Measurements from ENCODE around the gene SLC16A5.
"Not testable (repeated sequence)": the region's sequence is repeated elsewhere in the genome, so short reads cannot be mapped to it uniquely, and the experiment has no call there.

Gene SLC16A5

GRCh38 chr17:75126954-75127353 is 39.2 kb downstream of the SLC16A5 start:
- Histone ChIP-seq H3K4me2 (ENCODE audit: low read length) (no peak overlapping the region), H3K23ac (ENCODE audit: low read length) (no peak overlapping the region), H2BK12ac (ENCODE audit: low read length) (no peak overlapping the region), H4K12ac (ENCODE audit: low read depth, low read length) (no peak overlapping the region), H4K8ac (ENCODE audit: low read depth, low read length) (no peak overlapping the region), H3K79me2 (ENCODE audit: control insufficient read depth, insufficient read depth, low read length, poor library complexity) (peaks cover 9% of the 10 kb centered on the region), H4K91ac (ENCODE audit: low read depth, low read length) (no peak overlapping the region), H3K4ac (ENCODE audit: low read depth, low read length) (no peak overlapping the region), H3K14ac (ENCODE audit: low read length) (no peak overlapping the region), H3K9me3 (ENCODE audit: insufficient read depth, low read depth, low read length) (peaks cover 2% of the 10 kb centered on the region), H2AK5ac (ENCODE audit: low read length) (no peak overlapping the region), H3K79me1 (ENCODE audit: low read length) (peaks cover 11% of the 10 kb centered on the region), H3K36me3 (ENCODE audit: control insufficient read depth in 1 of 2, insufficient read depth in 2 of 2, low read length in 2 of 2) (peaks cover 15 to 19% of the 10 kb centered on the region in 2 experiments), H2AFZ (ENCODE audit: insufficient read depth, low read length, poor library complexity) (no peak overlapping the region), H3K27me3 (ENCODE audit: insufficient read depth, low read length) (no peaks in the 10 kb centered on the region), H2BK5ac (ENCODE audit: low read depth, low read length, poor library complexity) (no peak overlapping the region), H3K4me3 (ENCODE audit: low read depth, low read length) (no peak overlapping the region), H3K4me1 (ENCODE audit: control insufficient read depth in 1 of 2, insufficient read depth in 2 of 2, low read length in 2 of 2) (peaks cover 0 to 6% of the 10 kb centered on the region in 2 experiments), H3K9ac (ENCODE audit: low read length) (no peak overlapping the region), H3K18ac (ENCODE audit: low read length) (no peak overlapping the region), H3K27ac (ENCODE audit: low read depth, low read length) (no peak overlapping the region), H2BK120ac (ENCODE audit: insufficient read depth, low read length, poor library complexity) (no peak overlapping the region)
- no peak for DNase-seq
- no CpG with 5 or more reads among the region's 8 CpGs for WGBS (ENCODE audit: extremely low coverage, insufficient coverage, insufficient read length)

GRCh38 chr17:75127936-75128335 is 40.2 kb downstream of the SLC16A5 start:
- no CpG with 5 or more reads among the region's 5 CpGs for WGBS (ENCODE audit: extremely low coverage, insufficient coverage, insufficient read length)
- not testable (repeated sequence) for H3K9me3 ChIP-seq (ENCODE audit: insufficient read depth, low read depth, low read length); H3K4me1 ChIP-seq (ENCODE audit: control insufficient read depth in 1 of 2, insufficient read depth in 2 of 2, low read length in 2 of 2); H3K4ac ChIP-seq (ENCODE audit: low read depth, low read length); H3K27ac ChIP-seq (ENCODE audit: low read depth, low read length); H3K23ac ChIP-seq (ENCODE audit: low read length); H4K91ac ChIP-seq (ENCODE audit: low read depth, low read length); H2AFZ ChIP-seq (ENCODE audit: insufficient read depth, low read length, poor library complexity); DNase-seq; H2BK12ac ChIP-seq (ENCODE audit: low read length); H3K9ac ChIP-seq (ENCODE audit: low read length); H3K4me3 ChIP-seq (ENCODE audit: low read depth, low read length); H3K4me2 ChIP-seq (ENCODE audit: low read length); H3K79me2 ChIP-seq (ENCODE audit: control insufficient read depth, insufficient read depth, low read length, poor library complexity); H3K18ac ChIP-seq (ENCODE audit: low read length); H3K27me3 ChIP-seq (ENCODE audit: insufficient read depth, low read length); H2AK5ac ChIP-seq (ENCODE audit: low read length); H4K8ac ChIP-seq (ENCODE audit: low read depth, low read length); H3K14ac ChIP-seq (ENCODE audit: low read length); H2BK120ac ChIP-seq (ENCODE audit: insufficient read depth, low read length, poor library complexity); H4K12ac ChIP-seq (ENCODE audit: low read depth, low read length); H2BK5ac ChIP-seq (ENCODE audit: low read depth, low read length, poor library complexity)
- Histone ChIP-seq H3K36me3 (ENCODE audit: control insufficient read depth in 1 of 2, insufficient read depth in 2 of 2, low read length in 2 of 2) (peaks cover 15 to 19% of the 10 kb centered on the region in 2 experiments), H3K79me1 (ENCODE audit: low read length) (peaks cover 11% of the 10 kb centered on the region)

- no peak overlapping the region for H4K8ac ChIP-seq (ENCODE audit: low read depth, low read length)
Observed at GRCh38 chr17:75128694-75129505, 41.1 kb downstream of the SLC16A5 start.

GRCh38 chr17:75129576-75129975 is 41.8 kb downstream of the SLC16A5 start:
- Histone ChIP-seq H3K9me3 (ENCODE audit: insufficient read depth, low read depth, low read length) (peaks cover 2% of the 10 kb centered on the region), H3K79me1 (ENCODE audit: low read length) (peaks cover 11% of the 10 kb centered on the region), H2BK120ac (ENCODE audit: insufficient read depth, low read length, poor library complexity) (no peak overlapping the region), H2AFZ (ENCODE audit: insufficient read depth, low read length, poor library complexity) (no peak overlapping the region), H3K4me1 (ENCODE audit: control insufficient read depth in 1 of 2, insufficient read depth in 2 of 2, low read length in 2 of 2) (peaks cover 0 to 6% of the 10 kb centered on the region in 2 experiments), H3K4me2 (ENCODE audit: low read length) (no peak overlapping the region), H2AK5ac (ENCODE audit: low read length) (no peak overlapping the region), H2BK12ac (ENCODE audit: low read length) (no peak overlapping the region), H3K27me3 (ENCODE audit: insufficient read depth, low read length) (no peaks in the 10 kb centered on the region), H3K4ac (ENCODE audit: low read depth, low read length) (no peak overlapping the region), H4K91ac (ENCODE audit: low read depth, low read length) (no peak overlapping the region), H3K36me3 (ENCODE audit: control insufficient read depth in 1 of 2, insufficient read depth in 2 of 2, low read length in 2 of 2) (peaks cover 15 to 19% of the 10 kb centered on the region in 2 experiments), H2BK5ac (ENCODE audit: low read depth, low read length, poor library complexity) (no peak overlapping the region), H3K9ac (ENCODE audit: low read length) (no peak overlapping the region), H3K79me2 (ENCODE audit: control insufficient read depth, insufficient read depth, low read length, poor library complexity) (peaks cover 9% of the 10 kb centered on the region), H3K23ac (ENCODE audit: low read length) (no peak overlapping the region), H4K12ac (ENCODE audit: low read depth, low read length) (no peak overlapping the region), H4K8ac (ENCODE audit: low read depth, low read length) (no peak overlapping the region), H3K27ac (ENCODE audit: low read depth, low read length) (no peak overlapping the region), H3K4me3 (ENCODE audit: low read depth, low read length) (no peak overlapping the region), H3K18ac (ENCODE audit: low read length) (no peak overlapping the region), H3K14ac (ENCODE audit: low read length) (no peak overlapping the region)
- DNase-seq = no peak
- no CpG with 5 or more reads among the region's 9 CpGs for WGBS (ENCODE audit: extremely low coverage, insufficient coverage, insufficient read length)

More at GRCh38 chr17:75128694-75129505, 41.1 kb downstream of the SLC16A5 start:
- H3K36me3 ChIP-seq (ENCODE audit: control insufficient read depth in 1 of 2, insufficient read depth in 2 of 2, low read length in 2 of 2) = peaks cover 15 to 19% of the 10 kb centered on the region in 2 experiments
- no peak overlapping the region for H4K12ac ChIP-seq (ENCODE audit: low read depth, low read length)
- no peak overlapping the region for H4K91ac ChIP-seq (ENCODE audit: low read depth, low read length)
- H2AFZ ChIP-seq (ENCODE audit: insufficient read depth, low read length, poor library complexity) = no peak overlapping the region
- H3K27ac ChIP-seq (ENCODE audit: low read depth, low read length) = no peak overlapping the region
- H3K79me1 ChIP-seq (ENCODE audit: low read length) = peaks cover 11% of the 10 kb centered on the region
- no peak overlapping the region for H3K14ac ChIP-seq (ENCODE audit: low read length)
- H3K18ac ChIP-seq (ENCODE audit: low read length) = no peak overlapping the region
- H3K9me3 ChIP-seq (ENCODE audit: insufficient read depth, low read depth, low read length) = peaks cover 2% of the 10 kb centered on the region
- no peak overlapping the region for H3K9ac ChIP-seq (ENCODE audit: low read length)
- no peaks in the 10 kb centered on the region for H3K27me3 ChIP-seq (ENCODE audit: insufficient read depth, low read length)
- H2BK120ac ChIP-seq (ENCODE audit: insufficient read depth, low read length, poor library complexity) = no peak overlapping the region
- H3K4me1 ChIP-seq (ENCODE audit: control insufficient read depth in 1 of 2, insufficient read depth in 2 of 2, low read length in 2 of 2) = peaks cover 0 to 6% of the 10 kb centered on the region in 2 experiments
- no peak overlapping the region for H2AK5ac ChIP-seq (ENCODE audit: low read length)
- no peak overlapping the region for H2BK12ac ChIP-seq (ENCODE audit: low read length)
- no CpG with 5 or more reads among the region's 33 CpGs for WGBS (ENCODE audit: extremely low coverage, insufficient coverage, insufficient read length)
- no peak overlapping the region for H3K23ac ChIP-seq (ENCODE audit: low read length)
- H3K4me2 ChIP-seq (ENCODE audit: low read length) = no peak overlapping the region
- no peak overlapping the region for H3K4me3 ChIP-seq (ENCODE audit: low read depth, low read length)
- H3K79me2 ChIP-seq (ENCODE audit: control insufficient read depth, insufficient read depth, low read length, poor library complexity) = peaks cover 9% of the 10 kb centered on the region
- DNase-seq = no peak
- no peak overlapping the region for H2BK5ac ChIP-seq (ENCODE audit: low read depth, low read length, poor library complexity)
- no peak overlapping the region for H3K4ac ChIP-seq (ENCODE audit: low read depth, low read length)
